Daoy (cell line): ENCODE data around the gene CSN1S1. TPM values are rescaled to one million over a fixed set of nuclear protein-coding genes. Genes with fewer than 3 reads are reported as not detected.

ENCODE experiments used
- DNase-seq: peaks from one replicate; pipeline ENCODE4 v3.0.0-alpha.2; 2015; ENCODE audit warnings: low read depth
- total RNA-seq: library from RNA; depleted of rRNA; stranded (reverse); fragments of >200 nt; shearing (Covaris generic); gene quantifications from 2 replicates; pipeline ENCODE4 v1.2.3, GENCODE V29; 2014; rRNA removed

The CSN1S1 gene
- total RNA-seq, 1 experiment from 2014 or later: not detected

DNA sequence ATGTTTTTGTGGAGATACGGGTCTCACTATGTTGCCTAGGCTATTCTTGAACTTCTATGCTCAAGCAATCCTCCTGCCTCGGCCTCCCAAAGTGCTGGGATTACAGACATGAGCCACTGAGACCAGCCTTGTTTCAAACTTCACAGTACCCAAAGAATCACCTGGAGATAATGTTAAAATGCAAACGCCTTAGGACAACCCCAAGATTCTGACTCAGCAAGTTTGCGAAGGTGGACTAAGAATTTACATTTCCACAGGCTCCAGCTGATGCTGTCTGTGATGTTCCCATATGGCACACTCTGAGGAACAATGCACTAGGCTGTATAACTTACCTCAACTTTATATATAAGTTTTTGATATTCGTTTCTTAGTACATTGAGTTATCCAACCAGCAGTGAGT is 63.9 kb downstream of the CSN1S1 start:
- no peak for DNase-seq

- DNase-seq: no peak
These were observed 64.7 kb downstream of the CSN1S1 start, which contains the start of gene STATH for GRCh38 chr4:69995526-69996016. Gene STATH, plus strand, starts transcription at chr4:69995966. Its CDS starts 2,472 bp downstream, at chr4:69998438.

Other genes with a start within 250 kb of the CSN1S1 start
- gene SULT1B1, start 170.4 kb upstream of the CSN1S1 start, total RNA-seq: 0.63 and 0.74 TPM in 2 replicates
- 0.33 and 1.3 TPM in 2 replicates for gene SULT1E1, start 70.9 kb upstream of the CSN1S1 start, total RNA-seq
- gene CSN2, start 34.7 kb downstream of the CSN1S1 start, total RNA-seq: not detected in 2 replicates
- gene STATH, start 64.9 kb downstream of the CSN1S1 start, total RNA-seq: not detected in 2 replicates
- gene HTN3, start 97.4 kb downstream of the CSN1S1 start, total RNA-seq: not detected in 2 replicates
- gene HTN1, start 119.4 kb downstream of the CSN1S1 start, total RNA-seq: not detected in 2 replicates
- gene PRR27, start 223.2 kb downstream of the CSN1S1 start, total RNA-seq: not detected in 2 replicates